HEK293 (cell line): Measurements from ENCODE around the gene ARHGAP25.

Experiments
- CTCF ChIP-seq: fragments of 450-650 bp; formaldehyde crosslinking; IDR thresholded peaks from 2 replicates; pipeline ENCODE4 v1.5.1; 2016; ENCODE audit warnings: missing biosample characterization, missing genetic modification characterization
- PRDM10 ChIP-seq: fragments of 450-650 bp; formaldehyde crosslinking; IDR thresholded peaks from 2 replicates; pipeline ENCODE4 v1.5.1; 2016; ENCODE audit warnings: missing biosample characterization, missing genetic modification characterization
- RBAK ChIP-seq: fragments of 450-650 bp; formaldehyde crosslinking; IDR thresholded peaks from 2 replicates; pipeline ENCODE4 v1.5.1; 2016; ENCODE audit warnings: missing biosample characterization, missing genetic modification characterization
- ZNF398 ChIP-seq: fragments of 450-650 bp; formaldehyde crosslinking; IDR thresholded peaks from 2 replicates; pipeline ENCODE4 v1.5.1; 2017; ENCODE audit warnings: missing biosample characterization, missing genetic modification characterization
- ZNF449 ChIP-seq: fragments of 450-650 bp; formaldehyde crosslinking; IDR thresholded peaks from 2 replicates; pipeline ENCODE4 v1.5.1; 2017; ENCODE audit warnings: missing biosample characterization, mild to moderate bottlenecking, missing genetic modification characterization, moderate library complexity
- ZNF639 ChIP-seq: fragments of 450-650 bp; formaldehyde crosslinking; IDR thresholded peaks from 2 replicates; pipeline ENCODE4 v1.5.1; 2016; ENCODE audit warnings: missing biosample characterization, missing genetic modification characterization
- ZSCAN4 ChIP-seq: fragments of 450-650 bp; formaldehyde crosslinking; IDR thresholded peaks from 2 replicates; pipeline ENCODE4 v1.5.1; 2017; ENCODE audit warnings: missing biosample characterization, missing genetic modification characterization

GRCh38 chr2:68863996-68864395 lies 129.4 kb downstream of the ARHGAP25 start:
- TF ChIP-seq CTCF (tag by site-specific recombination) (no peak), RBAK (tag by site-specific recombination) (no peak), ZNF449 (tag by site-specific recombination) (no peak), PRDM10 (no peak), ZNF398 (no peak), ZNF639 (tag by site-specific recombination) (no peak), ZSCAN4 (tag by site-specific recombination) (no peak)
